Activated T-cell treated with anti-CD3 and anti-CD28 coated beads for 24 hours (primary cell): Measurements from ENCODE around the gene CFAP65.

Source experiments
- DNase-seq: peaks from one replicate; pipeline ENCODE4 v3.0.0-alpha.2; 2020; ENCODE audit warnings: low read depth

CFAP65 gene

GRCh38 chr2:219041252-219041651, at the start of gene CFAP65:
Gene CFAP65 (minus strand): TSS chr2:219041516. CDS start chr2:219039048, 2,468 bp downstream.
- peak; percentile 12 for DNase-seq

GRCh38 chr2:219090436-219091299, 49.4 kb upstream of the CFAP65 start:
- no peak for DNase-seq

- DNase-seq = no peak
Measured at GRCh38 chr2:219089330-219089729, 48.0 kb upstream of the CFAP65 start.

- no peak for DNase-seq
Measured at GRCh38 chr2:219087848-219088247, 46.5 kb upstream of the CFAP65 start.

GRCh38 chr2:219087361-219087760, 46.0 kb upstream of the CFAP65 start:
- no peak for DNase-seq

- DNase-seq = no peak
Measured at GRCh38 chr2:219086196-219086595, 44.9 kb upstream of the CFAP65 start.

GRCh38 chr2:219084791-219085190, 43.5 kb upstream of the CFAP65 start:
- no peak for DNase-seq

- DNase-seq = no peak
Measured at GRCh38 chr2:219082332-219082958, 41.1 kb upstream of the CFAP65 start.

- DNase-seq = no peak
Measured at GRCh38 chr2:219081701-219082331, 40.5 kb upstream of the CFAP65 start.

- DNase-seq = no peak
Measured at GRCh38 chr2:219081096-219081495, 39.8 kb upstream of the CFAP65 start.

GRCh38 chr2:219079417-219079816, 38.1 kb upstream of the CFAP65 start:
- no peak for DNase-seq

- DNase-seq = no peak
Measured at GRCh38 chr2:219078951-219079350, 37.6 kb upstream of the CFAP65 start.

GRCh38 chr2:219078126-219078525, 36.8 kb upstream of the CFAP65 start:
- DNase-seq = no peak

- DNase-seq = no peak
Measured at GRCh38 chr2:219076253-219076652, 34.9 kb upstream of the CFAP65 start.

GRCh38 chr2:219073413-219074129, 32.3 kb upstream of the CFAP65 start:
- DNase-seq = no peak

GRCh38 chr2:219072741-219073250, 31.5 kb upstream of the CFAP65 start:
- no peak for DNase-seq

GRCh38 chr2:219071131-219071816, 30.0 kb upstream of the CFAP65 start:
- no peak for DNase-seq

- no peak for DNase-seq
Measured at GRCh38 chr2:219065484-219065883, 24.2 kb upstream of the CFAP65 start.

GRCh38 chr2:219062081-219062480, 20.8 kb upstream of the CFAP65 start:
- no peak for DNase-seq

GRCh38 chr2:219060821-219061791, 19.8 kb upstream of the CFAP65 start, which contains the start of gene IHH:
Gene IHH (minus strand): TSS chr2:219060921. CDS start chr2:219060467, 454 bp downstream.
- no peak for DNase-seq
